SH-SY5Y (cell line): ENCODE measurements around the gene C16orf74.

Experiments
- GATA2 ChIP-seq: IDR thresholded peaks from 2 replicates; pipeline ENCODE4 v1.6.1; 2011; ENCODE audit warnings: mild to moderate bottlenecking, low read depth, low read length
- GATA3 ChIP-seq: IDR thresholded peaks from 2 replicates; pipeline ENCODE4 v1.6.1; 2011; ENCODE audit warnings: low read depth, mild to moderate bottlenecking, low read length, moderate library complexity

GRCh38 chr16:85665373-85665740 is 85.5 kb downstream of the C16orf74 start:
- TF ChIP-seq GATA2 (no peak), GATA3 (no peak)
